Prostate gland (tissue), 2 donors: ENCODE measurements around the gene KCNQ1.

Experiments
- CTCF ChIP-seq, 4 experiments: fragments of 200-600 bp in 2 of 4; fragments of 450-650 bp in 2 of 4; sonication (generic) in 2 of 4; IDR thresholded peaks; 1 replicate in 3 of 4; 2 replicates in 1 of 4; pipeline ENCODE4 v1.5.1; 2016 to 2019; ENCODE audit warnings: antibody characterized with exemption in 4 of 4, mild to moderate bottlenecking in 2 of 4, moderate library complexity in 2 of 4
- POLR2A ChIP-seq: fragments of 450-650 bp; IDR thresholded peaks from one replicate; pipeline ENCODE4 v1.6.1; 2016; ENCODE audit warnings: antibody characterized with exemption, mild to moderate bottlenecking

GRCh38 chr11:2662430-2663299 lies 217.9 kb downstream of the KCNQ1 start:
- TF ChIP-seq CTCF (IDR thresholded peaks at IDR 0.05): no peak
- TF ChIP-seq POLR2A: no peak
